ENCODE measurements around the gene TSC22D1. TPM values are rescaled to one million over a fixed set of nuclear protein-coding genes. Genes with fewer than 3 reads are reported as not detected.
"Not testable (repeated sequence)": the region's sequence is repeated elsewhere in the genome, so short reads cannot be mapped to it uniquely, and the experiment has no call there.

The TSC22D1 gene
- total RNA-seq, 1 experiment from 2014 or later = 79.2 TPM

DNA sequence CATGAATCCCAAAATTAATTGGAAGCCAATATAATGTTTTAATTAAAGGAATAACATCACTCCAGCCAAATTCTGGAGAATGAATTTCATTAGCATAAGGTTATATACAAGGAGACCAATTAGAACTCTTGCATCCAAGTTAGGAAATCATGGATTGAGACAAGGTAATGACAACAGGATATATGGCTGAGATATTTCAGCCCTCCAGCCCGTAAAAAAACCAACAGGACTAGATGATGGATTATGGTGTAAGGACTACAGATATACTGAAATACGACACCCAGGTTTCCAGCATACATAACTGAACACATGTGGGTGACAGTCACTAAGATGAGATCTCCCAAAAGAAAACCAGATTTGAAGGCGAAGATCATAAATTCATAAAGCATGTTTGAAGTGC is 56.5 kb downstream of the TSC22D1 start:
- TF ChIP-seq, protein P1, sequence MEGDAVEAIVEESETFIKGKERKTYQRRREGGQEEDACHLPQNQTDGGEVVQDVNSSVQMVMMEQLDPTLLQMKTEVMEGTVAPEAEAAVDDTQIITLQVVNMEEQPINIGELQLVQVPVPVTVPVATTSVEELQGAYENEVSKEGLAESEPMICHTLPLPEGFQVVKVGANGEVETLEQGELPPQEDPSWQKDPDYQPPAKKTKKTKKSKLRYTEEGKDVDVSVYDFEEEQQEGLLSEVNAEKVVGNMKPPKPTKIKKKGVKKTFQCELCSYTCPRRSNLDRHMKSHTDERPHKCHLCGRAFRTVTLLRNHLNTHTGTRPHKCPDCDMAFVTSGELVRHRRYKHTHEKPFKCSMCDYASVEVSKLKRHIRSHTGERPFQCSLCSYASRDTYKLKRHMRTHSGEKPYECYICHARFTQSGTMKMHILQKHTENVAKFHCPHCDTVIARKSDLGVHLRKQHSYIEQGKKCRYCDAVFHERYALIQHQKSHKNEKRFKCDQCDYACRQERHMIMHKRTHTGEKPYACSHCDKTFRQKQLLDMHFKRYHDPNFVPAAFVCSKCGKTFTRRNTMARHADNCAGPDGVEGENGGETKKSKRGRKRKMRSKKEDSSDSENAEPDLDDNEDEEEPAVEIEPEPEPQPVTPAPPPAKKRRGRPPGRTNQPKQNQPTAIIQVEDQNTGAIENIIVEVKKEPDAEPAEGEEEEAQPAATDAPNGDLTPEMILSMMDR (conservative IDR thresholded peaks at IDR 0.05) = no peak
- TF ChIP-seq EZH2 (IDR thresholded peaks at IDR 0.05; ENCODE audit: low read depth) = no peak
- CTCF ChIA-PET = no interaction called here
- no peak for DNase-seq
- peaks cover 30% of the 10 kb centered on the region for H3K4me1 ChIP-seq (replicated peaks; ENCODE audit: insufficient read depth)
- H3K9me2 ChIP-seq (ENCODE audit: insufficient read depth) = no peaks in the 10 kb centered on the region
- POLR2A ChIA-PET (ENCODE audit: unreplicated experiment) = no interaction called here
- H2AFZ ChIP-seq = no peak overlapping the region
- H3K27ac ChIP-seq = no peak overlapping the region
- BruUV-seq (replicated peaks) = no TSS peak
- peaks cover 14% of the 10 kb centered on the region; the same call in 1 of the 2 replicates for H3K36me3 ChIP-seq (ENCODE audit: low read depth)
- H3K9me3 ChIP-seq (ENCODE audit: insufficient read depth, low read depth) = no peaks in the 10 kb centered on the region
- H3K27me3 ChIP-seq (ENCODE audit: insufficient read depth, low read depth) = no peaks in the 10 kb centered on the region
- peaks cover 57% of the 10 kb centered on the region for H3K79me2 ChIP-seq (ENCODE audit: low read depth)
- peaks cover 35% of the 10 kb centered on the region for H3F3A ChIP-seq (ENCODE audit: insufficient read depth, low read depth)
- intact Hi-C loops (cut with micrococcal nuclease; ENCODE audit: unreplicated experiment) = loop anchor here (5.0 kb wide), 1 partner anchor 58 kb away; the partner anchor contains the start of gene TSC22D1
- no peak overlapping the region for H3K4me2 ChIP-seq
- H3K4me3 ChIP-seq = no peak overlapping the region
- no peaks in the 10 kb centered on the region for H4K20me1 ChIP-seq (ENCODE audit: insufficient read depth)

DNA sequence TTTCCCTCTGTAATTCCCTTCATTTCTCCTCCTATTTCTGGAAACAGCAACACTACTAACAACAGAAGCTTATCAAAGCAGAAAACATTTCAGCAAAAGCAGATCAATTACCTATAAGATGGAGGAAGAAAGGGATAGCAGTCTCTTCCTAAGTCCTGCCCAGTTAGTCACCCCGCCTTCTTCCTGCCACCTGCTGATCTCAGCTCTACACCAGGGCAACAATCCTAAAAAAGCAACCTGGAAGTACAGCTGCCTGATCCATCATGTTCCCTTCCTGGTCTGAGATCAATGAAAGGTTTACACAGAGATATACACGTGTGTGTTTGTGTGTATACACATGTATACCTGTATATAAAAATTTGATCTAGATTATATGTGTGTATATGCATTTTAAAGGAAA is 59.4 kb downstream of the TSC22D1 start:
- Histone ChIP-seq H2AFZ (no peak overlapping the region), H3K27me3 (ENCODE audit: insufficient read depth, low read depth) (no peaks in the 10 kb centered on the region), H3K4me1 (replicated peaks; ENCODE audit: insufficient read depth) (peaks cover 2% of the 10 kb centered on the region), H3K27ac (no peak overlapping the region), H3K4me2 (no peak overlapping the region), H4K20me1 (ENCODE audit: insufficient read depth) (no peaks in the 10 kb centered on the region), H3K9me3 (ENCODE audit: insufficient read depth, low read depth) (no peaks in the 10 kb centered on the region), H3K4me3 (no peak overlapping the region), H3F3A (ENCODE audit: insufficient read depth, low read depth) (peaks cover 16% of the 10 kb centered on the region; the same call in 1 of the 2 replicates), H3K79me2 (ENCODE audit: low read depth) (peaks cover 61% of the 10 kb centered on the region), H3K9me2 (ENCODE audit: insufficient read depth) (no peaks in the 10 kb centered on the region), H3K36me3 (ENCODE audit: low read depth) (peaks cover 15% of the 10 kb centered on the region)
- BruUV-seq (replicated peaks) = no TSS peak
- ChIA-PET POLR2A (ENCODE audit: unreplicated experiment) (no interaction called here), CTCF (no interaction called here)
- no peak for DNase-seq
- intact Hi-C loops (cut with micrococcal nuclease; ENCODE audit: unreplicated experiment) = no loop called here
- TF ChIP-seq, protein P1 (conservative IDR thresholded peaks at IDR 0.05) = no peak
- no peak for TF ChIP-seq EZH2 (IDR thresholded peaks at IDR 0.05; ENCODE audit: low read depth)

DNA sequence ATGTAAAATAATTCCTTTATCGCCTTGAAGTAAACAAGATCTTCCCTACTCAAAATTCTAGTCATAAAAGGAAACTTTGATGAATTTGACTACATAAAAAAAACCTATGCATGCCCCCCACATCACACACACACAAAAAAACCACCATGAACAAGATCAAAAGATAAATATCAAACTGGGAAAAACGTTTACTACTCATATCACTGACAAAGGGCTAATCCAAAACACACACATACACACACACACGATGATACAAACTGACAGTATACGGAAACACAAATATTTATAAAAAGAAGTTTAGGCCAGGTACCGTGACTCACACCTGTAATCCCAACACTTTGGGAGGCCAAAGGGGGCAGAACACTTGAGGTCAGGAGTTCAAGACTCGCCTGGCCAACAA is 61.9 kb downstream of the TSC22D1 start:
- CTCF ChIA-PET = no interaction called here
- POLR2A ChIA-PET (ENCODE audit: unreplicated experiment) = no interaction called here
- Histone ChIP-seq H3K4me1 (replicated peaks; ENCODE audit: insufficient read depth) (no peaks in the 10 kb centered on the region), H3K4me3 (no peak overlapping the region), H3K9me3 (ENCODE audit: insufficient read depth, low read depth) (no peaks in the 10 kb centered on the region), H3K27ac (no peak overlapping the region; the same call in 1 of the 2 replicates), H3K36me3 (ENCODE audit: low read depth) (peaks cover 10% of the 10 kb centered on the region; the same call in 1 of the 2 replicates), H3K27me3 (ENCODE audit: insufficient read depth, low read depth) (no peaks in the 10 kb centered on the region), H2AFZ (no peak overlapping the region), H3F3A (ENCODE audit: insufficient read depth, low read depth) (peaks cover 6% of the 10 kb centered on the region; the same call in 1 of the 2 replicates), H4K20me1 (ENCODE audit: insufficient read depth) (no peaks in the 10 kb centered on the region), H3K79me2 (ENCODE audit: low read depth) (peaks cover 37% of the 10 kb centered on the region), H3K4me2 (no peak overlapping the region), H3K9me2 (ENCODE audit: insufficient read depth) (no peaks in the 10 kb centered on the region)
- TF ChIP-seq, protein P1 (conservative IDR thresholded peaks at IDR 0.05) = no peak
- TF ChIP-seq EZH2 (IDR thresholded peaks at IDR 0.05; ENCODE audit: low read depth) = no peak
- BruUV-seq (replicated peaks) = no TSS peak
- intact Hi-C loops (cut with micrococcal nuclease; ENCODE audit: unreplicated experiment) = no loop called here
- no peak for DNase-seq

DNA sequence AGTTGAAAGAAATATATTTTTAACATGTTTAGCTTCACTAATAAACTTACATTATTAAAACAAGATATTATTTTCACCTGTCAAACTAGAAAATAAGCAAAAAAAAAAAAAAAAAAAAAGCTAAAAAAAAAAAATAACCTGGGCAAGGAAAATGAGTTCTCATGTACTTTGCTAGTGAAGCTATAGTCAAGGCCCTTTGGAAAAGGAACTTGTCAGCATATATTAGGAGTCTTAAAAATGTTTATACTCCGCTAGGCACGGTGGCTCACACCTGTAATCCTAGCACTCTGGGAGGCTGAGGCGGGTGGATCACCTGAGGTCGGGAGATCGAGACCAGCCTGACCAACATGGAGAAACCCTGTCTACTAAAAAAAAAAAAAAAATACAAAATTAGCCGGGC is 66.3 kb downstream of the TSC22D1 start:
- H2AFZ ChIP-seq; H3K4me2 ChIP-seq; intact Hi-C loops (cut with micrococcal nuclease; ENCODE audit: unreplicated experiment); H3K4me1 ChIP-seq (replicated peaks; ENCODE audit: insufficient read depth); H3K9me2 ChIP-seq (ENCODE audit: insufficient read depth); CTCF ChIA-PET; H3K4me3 ChIP-seq; H3K27ac ChIP-seq; H3K9me3 ChIP-seq (ENCODE audit: insufficient read depth, low read depth); H4K20me1 ChIP-seq (ENCODE audit: insufficient read depth); H3F3A ChIP-seq (ENCODE audit: insufficient read depth, low read depth); DNase-seq; BruUV-seq (replicated peaks); H3K27me3 ChIP-seq (ENCODE audit: insufficient read depth, low read depth); H3K36me3 ChIP-seq (ENCODE audit: low read depth): not testable (repeated sequence)
- POLR2A ChIA-PET (ENCODE audit: unreplicated experiment) = interaction anchor here (0.7 kb wide), 1 partner anchor 322 kb away, joined by 5 read pairs; no protein-coding TSS in a partner anchor
- H3K79me2 ChIP-seq (ENCODE audit: low read depth) = peaks cover 21% of the 10 kb centered on the region

All from PC-9 (cell line).